ENCODE measurements around the gene TYMP. TPM values are rescaled to one million over a fixed set of nuclear protein-coding genes. Genes with fewer than 3 reads are reported as not detected.

TYMP gene
- total and polyA plus RNA-seq, 2 donors (not counting 3 experiments of a cell fraction or from before 2014, with no cell fraction given) = 2.0 to 2.4 TPM

- BruUV-seq (replicated peaks) = no TSS peak
- H3K79me2 ChIP-seq (ENCODE audit: control insufficient read depth, insufficient read depth, low read length) = peaks cover 12% of the 10 kb centered on the region
- dilution Hi-C loops (cut with MboI; ENCODE audit: extremely low pct_ligation_motif_present, low sequenced_read_pairs) = no loop called here
- intact Hi-C loops (cut with micrococcal nuclease) = no loop called here
- DNase-seq (ENCODE audit: low read depth, low spot score) (no peak), FAIRE-seq (no peak)
- no peak overlapping the region for H3K9ac ChIP-seq (replicated peaks; ENCODE audit: extremely low read depth, insufficient read depth, low read length)
- H3K27me3 ChIP-seq (ENCODE audit: control insufficient read depth in 2 of 2, insufficient read depth in 2 of 2, low read length in 2 of 2) = no peaks in the 10 kb centered on the region
- no peaks in the 10 kb centered on the region for H3K9me1 ChIP-seq (replicated peaks; ENCODE audit: control insufficient read depth, extremely low read depth, insufficient read depth, low read length)
- ChIA-PET POLR2A (no interaction called here), CTCF (no interaction called here)
- peaks cover 0 to 27% of the 10 kb centered on the region in 2 experiments for H3K36me3 ChIP-seq (ENCODE audit: control insufficient read depth in 2 of 2, extremely low read depth in 1 of 2, insufficient read depth in 2 of 2, low read length in 2 of 2)
- no peaks in the 10 kb centered on the region for H3K9me3 ChIP-seq (replicated peaks; ENCODE audit: control insufficient read depth, insufficient read depth, low read length)
- no peak overlapping the region for H3K4me2 ChIP-seq (ENCODE audit: insufficient read depth, low read length)
- no peaks in the 10 kb centered on the region for H4K20me1 ChIP-seq (replicated peaks; ENCODE audit: control insufficient read depth, extremely low read depth, insufficient read depth, low read length)
- TF ChIP-seq FOS (IDR thresholded peaks at IDR 0.05; ENCODE audit: borderline replicate concordance, insufficient read depth, low read length) (no peak), POLR2AphosphoS5 (IDR thresholded peaks at IDR 0.05; ENCODE audit: insufficient read depth, low read depth, low read length) (no peak), MAX (IDR thresholded peaks at IDR 0.05; ENCODE audit: insufficient read depth, insufficient read length) (no peak), CTCF (IDR thresholded peaks at IDR 0.05; ENCODE audit: extremely low read depth in 1 of 2, insufficient read depth in 1 of 2, low read depth in 1 of 2, low read length in 2 of 2) (no peak), GATA2 (IDR thresholded peaks at IDR 0.05; ENCODE audit: insufficient read depth, insufficient read length, low read depth, low read length) (no peak), POLR2A (IDR thresholded peaks at IDR 0.05; ENCODE audit: low read depth, low read length) (no peak), MYC (IDR thresholded peaks at IDR 0.05; ENCODE audit: low read depth, low read length) (no peak), EZH2 (IDR thresholded peaks at IDR 0.05; ENCODE audit: borderline replicate concordance, low read depth, low read length, severe bottlenecking) (no peak)
- H3K4me1 ChIP-seq (ENCODE audit: control insufficient read depth, extremely low read depth, insufficient read depth, low read length) = peaks cover 4% of the 10 kb centered on the region
- no peak overlapping the region for H3K27ac ChIP-seq (ENCODE audit: insufficient read depth, low read depth, low read length)
- H3K4me3 ChIP-seq (replicated peaks in 1 of 3; ENCODE audit: insufficient read depth in 1 of 3, low read depth in 1 of 3, low read length in 3 of 3) = no peak overlapping the region
- H2AFZ ChIP-seq (ENCODE audit: low read depth, low read length) = no peak overlapping the region
Measured at GRCh38 chr22:50519151-50519550, 10.7 kb downstream of the TYMP start.

Measured in endothelial cell of umbilical vein (primary cell).